Activated T-cell treated with anti-CD3 and anti-CD28 coated beads, Interleukin-2, amount 50 U/mL, for 72 hours (primary cell): ENCODE measurements around the gene GLTPD2. TPM values are rescaled to one million over a fixed set of nuclear protein-coding genes. Genes with fewer than 3 reads are reported as not detected.

Source experiments
- ATAC-seq, 2 donors: fragments of 150-1000 bp; cut with Tn5 transposase; replicated peaks in 1 of 2; 2 replicates each; pipeline ENCODE4 v1.10.0; 2021; ENCODE audit warnings: moderate library complexity in 2 of 2, mild to moderate bottlenecking in 1 of 2
- DNase-seq, 2 donors: peaks; one replicate each; pipeline ENCODE4 v3.0.0; 2021 to 2022; ENCODE audit warnings: mixed read lengths in 1 of 2
- H3K27ac Mint-ChIP-seq: one replicate; pipeline ENCODE4 v1.8.0; 2022; ENCODE audit warnings: mild to moderate bottlenecking, moderate library complexity, mixed read lengths
- H3K27me3 Mint-ChIP-seq: one replicate; pipeline ENCODE4 v1.8.0; 2022; ENCODE audit warnings: low read depth, mixed read lengths
- H3K36me3 Mint-ChIP-seq, 2 donors: one replicate each; pipeline ENCODE4 v1.8.0; 2022; ENCODE audit warnings: mixed read lengths in 2 of 2, mild to moderate bottlenecking in 1 of 2; ENCODE audit not compliant: insufficient read depth in 2 of 2
- H3K4me1 Mint-ChIP-seq: one replicate; pipeline ENCODE4 v1.8.0; 2022; ENCODE audit warnings: low read depth, mixed read lengths
- H3K4me3 Mint-ChIP-seq, 2 donors: one replicate each; pipeline ENCODE4 v1.8.0; 2022; ENCODE audit warnings: mild to moderate bottlenecking in 2 of 2, mixed read lengths in 2 of 2, moderate library complexity in 2 of 2
- H3K9me3 Mint-ChIP-seq, 2 donors: one replicate each; pipeline ENCODE4 v1.8.0; 2022; ENCODE audit warnings: mixed read lengths in 2 of 2
- total RNA-seq, 2 donors: library from RNA; stranded (reverse); gene quantifications; one replicate each; pipeline ENCODE4 v1.2.3, GENCODE V29; 2022

The GLTPD2 gene
- total RNA-seq, 2 donors from 2014 or later = not detected

- no peaks in the 10 kb centered on the region for H3K9me3 Mint-ChIP-seq
- H3K4me1 Mint-ChIP-seq = peaks cover 18% of the 10 kb centered on the region
- DNase-seq (no peak), ATAC-seq (no peak)
- H3K27me3 Mint-ChIP-seq = peaks cover 25% of the 10 kb centered on the region
- H3K4me3 Mint-ChIP-seq = no peak overlapping the region
- H3K36me3 Mint-ChIP-seq = no peaks in the 10 kb centered on the region
- no peak overlapping the region for H3K27ac Mint-ChIP-seq
Measured at GRCh38 chr17:4750606-4751005, 38.2 kb upstream of the GLTPD2 start.

DNA sequence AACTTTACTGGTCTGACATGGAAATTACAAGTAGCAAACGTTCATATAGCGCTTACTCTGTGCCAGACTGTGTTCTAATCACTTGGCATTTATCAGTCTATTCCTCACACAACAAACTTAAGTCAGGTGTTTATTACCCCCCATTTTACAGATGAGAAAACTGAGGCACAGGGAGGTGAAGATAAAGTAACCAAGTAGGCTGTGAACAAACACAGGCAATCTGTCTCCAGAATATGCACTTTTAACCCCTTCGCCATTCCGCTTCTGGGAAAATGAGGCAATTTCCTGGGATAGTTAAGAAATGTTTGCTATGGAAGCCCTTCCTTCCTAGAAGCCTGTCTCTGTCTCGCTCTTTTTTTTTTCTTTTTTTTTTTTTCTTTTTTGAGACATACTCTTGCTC lies 36.8 kb upstream of the GLTPD2 start:
- H3K4me1 Mint-ChIP-seq = peaks cover 12% of the 10 kb centered on the region
- no peaks in the 10 kb centered on the region for H3K9me3 Mint-ChIP-seq
- H3K27ac Mint-ChIP-seq = no peak overlapping the region
- H3K4me3 Mint-ChIP-seq = no peak overlapping the region
- H3K27me3 Mint-ChIP-seq = peaks cover 25% of the 10 kb centered on the region
- H3K36me3 Mint-ChIP-seq = no peaks in the 10 kb centered on the region
- ATAC-seq (no peak), DNase-seq (no peak)

DNA sequence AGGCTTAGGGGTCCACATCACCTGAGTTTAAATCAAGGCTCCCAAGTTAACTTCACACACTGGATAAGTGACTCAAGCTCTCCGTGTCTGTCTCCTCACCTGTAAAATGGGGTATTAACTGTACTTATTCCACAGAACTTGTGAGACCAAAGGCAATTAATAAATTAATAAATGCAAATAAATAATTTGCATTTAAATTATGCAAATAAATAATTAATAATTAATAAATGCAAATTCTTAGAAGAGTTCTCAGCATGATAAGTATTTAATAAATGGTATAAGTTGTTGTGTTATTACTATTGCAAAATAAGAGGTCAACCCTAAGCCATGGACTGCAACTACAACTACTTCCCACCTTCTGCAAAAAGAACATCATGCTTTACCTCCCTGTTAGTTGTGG lies 35.4 kb upstream of the GLTPD2 start:
- DNase-seq = no peak
- peaks cover 25% of the 10 kb centered on the region for H3K27me3 Mint-ChIP-seq
- peaks cover 2% of the 10 kb centered on the region for H3K4me1 Mint-ChIP-seq
- no peaks in the 10 kb centered on the region for H3K9me3 Mint-ChIP-seq
- no peak overlapping the region for H3K4me3 Mint-ChIP-seq
- H3K36me3 Mint-ChIP-seq = no peaks in the 10 kb centered on the region
- ATAC-seq = no peak
- H3K27ac Mint-ChIP-seq = no peak overlapping the region

DNA sequence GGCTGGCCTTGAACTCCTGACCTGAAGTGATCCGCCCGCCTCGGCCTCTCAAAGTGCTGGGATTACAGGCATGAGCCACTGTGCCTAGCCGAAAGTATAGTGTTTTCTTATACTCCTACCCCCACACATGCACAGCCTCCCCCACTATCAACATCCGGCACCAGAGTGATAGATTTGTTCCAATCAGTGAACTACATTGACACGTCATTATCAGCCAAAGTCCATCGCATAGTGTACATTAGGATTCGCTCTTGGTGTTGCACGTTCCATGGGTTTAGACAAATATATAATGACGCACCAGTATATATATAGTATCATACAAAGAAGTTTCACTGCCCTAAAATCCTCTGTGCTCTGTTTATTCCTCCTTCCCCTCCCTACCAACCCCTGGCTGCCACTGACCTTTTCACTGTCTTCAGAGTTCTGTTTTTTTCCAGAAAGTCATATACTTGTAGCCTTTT lies 29.0 kb upstream of the GLTPD2 start:
- Mint-ChIP-seq H3K36me3 (no peaks in the 10 kb centered on the region), H3K27ac (no peak overlapping the region), H3K4me3 (no peak overlapping the region), H3K9me3 (no peaks in the 10 kb centered on the region), H3K4me1 (no peaks in the 10 kb centered on the region), H3K27me3 (peaks cover 7% of the 10 kb centered on the region)
- no peak for DNase-seq
- no peak for ATAC-seq

GRCh38 chr17:4764595-4764994 lies 24.2 kb upstream of the GLTPD2 start:
- Mint-ChIP-seq H3K4me3 (no peak overlapping the region), H3K9me3 (no peaks in the 10 kb centered on the region), H3K4me1 (no peaks in the 10 kb centered on the region), H3K27me3 (no peaks in the 10 kb centered on the region), H3K36me3 (no peaks in the 10 kb centered on the region), H3K27ac (no peak overlapping the region)
- no peak for ATAC-seq
- DNase-seq = no peak

DNA sequence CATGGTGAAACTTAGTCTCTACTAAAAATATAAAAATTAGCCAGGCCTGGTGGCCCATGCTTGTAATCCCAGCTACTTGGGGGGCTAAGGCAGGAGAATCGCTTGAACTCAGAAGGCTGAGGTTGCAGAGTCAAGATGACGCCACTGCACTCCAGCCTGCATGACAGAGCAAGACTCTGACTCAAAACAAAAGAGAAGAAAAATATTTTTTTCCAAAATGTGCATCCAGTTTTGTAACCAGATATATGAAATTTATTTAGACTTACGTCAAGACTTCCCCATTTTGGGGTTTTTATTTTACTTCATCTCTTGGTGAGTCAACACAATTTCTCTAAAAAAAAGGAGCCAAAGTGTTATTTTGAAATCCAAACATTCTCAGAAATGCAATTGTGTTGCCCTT lies 22.6 kb upstream of the GLTPD2 start:
- Mint-ChIP-seq H3K36me3 (no peaks in the 10 kb centered on the region), H3K4me3 (no peak overlapping the region), H3K9me3 (no peaks in the 10 kb centered on the region), H3K27me3 (no peaks in the 10 kb centered on the region), H3K27ac (no peak overlapping the region), H3K4me1 (no peaks in the 10 kb centered on the region)
- DNase-seq (no peak), ATAC-seq (no peak)

DNA sequence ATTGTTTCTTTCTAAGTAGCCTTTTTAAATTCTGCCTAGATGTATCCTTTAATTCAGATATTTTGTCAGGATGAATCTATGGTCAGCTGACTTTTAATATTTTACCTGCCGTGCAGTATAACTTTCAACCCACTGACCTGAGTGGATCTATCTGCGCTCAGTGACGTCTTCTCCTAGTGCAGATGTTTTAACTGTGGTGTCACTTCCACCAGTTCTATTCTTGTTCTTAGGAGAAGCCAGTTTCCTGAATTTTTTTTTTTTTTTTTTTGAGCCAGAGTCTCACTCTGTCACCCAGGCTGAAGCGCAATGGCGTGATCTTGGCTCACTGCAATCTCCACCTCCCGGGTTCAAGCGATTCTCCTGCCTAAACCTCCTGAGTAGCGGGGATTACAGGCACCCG lies 22.0 kb upstream of the GLTPD2 start:
- no peaks in the 10 kb centered on the region for H3K27me3 Mint-ChIP-seq

GRCh38 chr17:4768298-4768697 lies 20.5 kb upstream of the GLTPD2 start:
- no peaks in the 10 kb centered on the region for H3K9me3 Mint-ChIP-seq
- peaks cover 6% of the 10 kb centered on the region for H3K4me1 Mint-ChIP-seq
- no peak for DNase-seq

More for the DNA sequence above, 22.0 kb upstream of the GLTPD2 start:
- peaks cover 3% of the 10 kb centered on the region for H3K4me1 Mint-ChIP-seq
- DNase-seq = no peak
- H3K27ac Mint-ChIP-seq = no peak overlapping the region
- H3K36me3 Mint-ChIP-seq = no peaks in the 10 kb centered on the region
- H3K9me3 Mint-ChIP-seq = no peaks in the 10 kb centered on the region
- ATAC-seq = no peak
- no peak overlapping the region for H3K4me3 Mint-ChIP-seq

DNA sequence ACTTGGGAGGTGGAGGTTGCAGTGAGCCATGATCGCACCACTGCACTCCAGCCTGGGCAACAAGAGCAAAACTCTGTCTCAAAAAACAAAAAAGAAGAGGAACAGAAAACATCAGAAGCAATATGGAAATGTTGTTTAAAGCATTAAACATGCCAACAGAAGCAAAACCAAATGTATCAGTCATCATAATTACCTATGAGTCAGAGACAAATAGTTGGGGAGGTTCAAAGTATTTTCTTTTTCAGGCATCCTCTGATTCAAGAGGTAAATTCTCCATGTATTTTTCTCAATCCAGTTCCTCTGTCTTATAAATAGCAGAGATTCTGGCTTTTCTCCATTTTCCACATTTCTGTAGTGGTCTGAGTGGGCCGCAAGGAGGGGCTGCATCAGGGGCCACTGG lies 19.1 kb upstream of the GLTPD2 start:
- Mint-ChIP-seq H3K4me3 (no peak overlapping the region), H3K36me3 (no peaks in the 10 kb centered on the region), H3K27me3 (no peaks in the 10 kb centered on the region), H3K9me3 (no peaks in the 10 kb centered on the region), H3K27ac (no peak overlapping the region), H3K4me1 (peaks cover 6% of the 10 kb centered on the region)
- no peak for DNase-seq
- ATAC-seq = no peak

More at GRCh38 chr17:4768298-4768697, 20.5 kb upstream of the GLTPD2 start:
- no peaks in the 10 kb centered on the region for H3K27me3 Mint-ChIP-seq
- no peak overlapping the region for H3K27ac Mint-ChIP-seq
- H3K36me3 Mint-ChIP-seq = no peaks in the 10 kb centered on the region
- no peak overlapping the region for H3K4me3 Mint-ChIP-seq
- ATAC-seq = no peak

- Mint-ChIP-seq H3K4me3 (no peak within 1 kb of the TSS), H3K4me1 (peaks cover 6% of the 10 kb centered on the region), H3K27ac (no peak within 1 kb of the TSS), H3K9me3 (no peaks in the 10 kb centered on the region), H3K27me3 (no peaks in the 10 kb centered on the region), H3K36me3 (no peaks in the 10 kb centered on the region)
- ATAC-seq (peak in 1 of 2 donors; percentile 43), DNase-seq (no peak)
Measured at GRCh38 chr17:4771519-4772234, 17.1 kb upstream of the GLTPD2 start, which contains the start of gene TM4SF5. Gene TM4SF5 (plus strand): TSS chr17:4771886. CDS start chr17:4771923, 37 bp downstream.

- peaks cover 6% of the 10 kb centered on the region for H3K4me1 Mint-ChIP-seq
- no peaks in the 10 kb centered on the region for H3K9me3 Mint-ChIP-seq
- no peak for DNase-seq
- no peaks in the 10 kb centered on the region for H3K36me3 Mint-ChIP-seq
- H3K27ac Mint-ChIP-seq = no peak overlapping the region
- no peaks in the 10 kb centered on the region for H3K27me3 Mint-ChIP-seq
- H3K4me3 Mint-ChIP-seq = no peak overlapping the region
- ATAC-seq = no peak
Measured at GRCh38 chr17:4772235-4772613, 16.5 kb upstream of the GLTPD2 start.

DNA sequence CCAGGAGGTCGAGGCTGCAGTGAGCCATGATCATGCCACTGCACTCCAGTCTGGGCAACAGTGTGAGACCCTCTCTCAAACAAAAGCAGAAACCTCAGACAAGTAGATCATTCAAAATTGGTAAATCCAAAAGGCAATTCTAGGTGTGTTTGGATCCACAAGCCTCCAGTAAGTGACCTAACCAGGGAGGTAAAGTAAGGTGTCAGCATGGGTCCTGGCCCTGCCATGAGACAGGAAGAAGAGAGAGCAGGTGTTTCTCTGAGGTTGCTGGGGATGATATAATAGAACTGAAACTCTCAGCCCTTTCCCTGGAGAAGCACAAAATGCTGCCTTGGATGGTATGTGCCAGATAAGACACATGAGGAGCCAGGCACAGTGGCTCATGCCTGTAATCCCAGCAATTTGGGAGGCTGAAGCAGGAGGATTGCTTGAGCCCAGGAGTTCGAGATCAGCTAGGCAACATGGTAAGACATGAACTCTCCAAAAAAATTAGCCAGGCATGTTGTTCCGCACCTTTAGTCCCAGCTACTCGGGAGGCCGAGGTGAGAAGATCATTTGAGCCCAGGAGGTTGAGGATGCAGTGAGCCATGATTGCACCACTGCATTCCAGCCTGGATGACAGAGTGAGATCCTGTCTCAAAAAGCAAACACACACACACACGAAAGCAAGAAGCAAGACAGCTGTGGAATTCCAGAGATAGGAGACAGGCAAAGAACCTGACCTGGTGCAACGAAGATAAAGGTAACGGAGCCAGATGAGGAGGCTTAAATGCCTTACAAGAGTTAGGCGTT lies 10.6 kb upstream of the GLTPD2 start:
- Mint-ChIP-seq H3K36me3 (no peaks in the 10 kb centered on the region), H3K9me3 (no peaks in the 10 kb centered on the region), H3K27ac (no peak overlapping the region), H3K4me3 (no peak overlapping the region), H3K4me1 (no peaks in the 10 kb centered on the region), H3K27me3 (peaks cover 23% of the 10 kb centered on the region)
- ATAC-seq (no peak), DNase-seq (no peak)

- Mint-ChIP-seq H3K9me3 (no peaks in the 10 kb centered on the region), H3K36me3 (no peaks in the 10 kb centered on the region), H3K4me1 (peaks cover 3% of the 10 kb centered on the region), H3K27me3 (peaks cover 41% of the 10 kb centered on the region), H3K27ac (no peak overlapping the region), H3K4me3 (no peak overlapping the region)
- ATAC-seq (no peak), DNase-seq (no peak)
Measured at GRCh38 chr17:4780325-4780955, 8.3 kb upstream of the GLTPD2 start.
